PC-3 (cell line): ENCODE results near the gene SRM. TPM values are rescaled to one million over a fixed set of nuclear protein-coding genes. Genes with fewer than 3 reads are reported as not detected.
"Not testable (repeated sequence)": the region's sequence is repeated elsewhere in the genome, so short reads cannot be mapped to it uniquely, and the experiment has no call there.

Experiments used
- ATAC-seq: fragments of 200-7000 bp; cut with Tn5 transposase; 2 replicates; pipeline ENCODE4 v1.9.1; 2020; ENCODE audit warnings: mild to moderate bottlenecking, moderate library complexity
- BruUV-seq: library from RNA; stranded (reverse); fragments of 400-500 nt; replicated peaks from 2 replicates; lab custom pipeline; 2021; lab: Mats Ljungman, UMichigan
- CTCF ChIA-PET: fragments of 300-600 bp; sonication (Branson Sonifier 250); formaldehyde crosslinking; loops from one replicate; lab custom pipeline; 2022; ENCODE audit warnings: antibody characterized with exemption; lab: Charles Lee
- POLR2A ChIA-PET: fragments of 300-600 bp; sonication (Branson Sonifier 250); formaldehyde crosslinking; loops from one replicate; lab custom pipeline; 2022; ENCODE audit warnings: antibody characterized with exemption; ENCODE audit not compliant: unreplicated experiment; lab: Charles Lee
- DNase-seq: peaks from one replicate; pipeline ENCODE4 v3.0.0-alpha.2; 2015
- H2AFZ ChIP-seq: fragments of 300-600 bp; sonication (generic); 2 replicates; pipeline ENCODE4 v1.6.0; 2016; ENCODE audit warnings: antibody characterized with exemption, low read length
- H3F3A ChIP-seq: fragments of 300-600 bp; sonication (generic); one replicate; pipeline ENCODE4 v1.6.0; 2017; ENCODE audit warnings: antibody characterized with exemption, low read length, control low read depth, mild to moderate bottlenecking; ENCODE audit not compliant: unreplicated experiment
- H3K27ac ChIP-seq: fragments of 300-600 bp; sonication (generic); 2 replicates; pipeline ENCODE4 v1.5.1; 2016; ENCODE audit warnings: mild to moderate bottlenecking, low read length
- H3K27me3 ChIP-seq: fragments of 300-600 bp; sonication (generic); 2 replicates; pipeline ENCODE4 v1.6.1; 2016; ENCODE audit warnings: low read length, mixed read lengths
- H3K36me3 ChIP-seq: fragments of 300-600 bp; sonication (generic); 2 replicates; pipeline ENCODE4 v1.6.1; 2016; ENCODE audit warnings: low read depth, mixed run types, low read length, mixed read lengths
- H3K4me1 ChIP-seq: fragments of 300-600 bp; sonication (generic); 2 replicates; pipeline ENCODE4 v1.5.1; 2016; ENCODE audit warnings: low read length; ENCODE audit not compliant: insufficient read depth
- H3K4me2 ChIP-seq: fragments of 300-600 bp; sonication (generic); 2 replicates; pipeline ENCODE4 v1.6.0; 2016; ENCODE audit warnings: low read length
- H3K4me3 ChIP-seq: fragments of 300-600 bp; sonication (generic); 2 replicates; pipeline ENCODE4 v1.5.1; 2016; ENCODE audit warnings: mild to moderate bottlenecking, low read length, mixed read lengths
- H3K79me2 ChIP-seq: fragments of 300-600 bp; sonication (generic); 2 replicates; pipeline ENCODE4 v1.6.1; 2017; ENCODE audit warnings: low read length, mixed read lengths
- H3K9ac ChIP-seq: fragments of 300-600 bp; sonication (generic); 2 replicates; pipeline ENCODE4 v1.6.0; 2016; ENCODE audit warnings: mild to moderate bottlenecking, low read length
- H3K9me2 ChIP-seq: fragments of 300-600 bp; sonication (generic); replicated peaks from 2 replicates; pipeline ENCODE4 v1.6.1; 2016; ENCODE audit warnings: mixed run types, low read length, mixed read lengths
- H3K9me3 ChIP-seq: fragments of 300-600 bp; sonication (generic); 2 replicates; pipeline ENCODE4 v1.6.1; 2016; ENCODE audit warnings: low read length, mixed read lengths
- H4K20me1 ChIP-seq: fragments of 300-600 bp; sonication (generic); 2 replicates; pipeline ENCODE4 v1.6.1; 2016; ENCODE audit warnings: low read length, mixed read lengths
- EZH2 ChIP-seq: fragments of 300-600 bp; sonication (generic); IDR thresholded peaks from one replicate; pipeline ENCODE4 v1.6.1; 2017; ENCODE audit warnings: antibody characterized with exemption, mild to moderate bottlenecking, low read length; ENCODE audit not compliant: unreplicated experiment
- EZH2phosphoT487 ChIP-seq: fragments of 300-600 bp; sonication (generic); IDR thresholded peaks from 2 replicates; pipeline ENCODE4 v1.6.1; 2018; ENCODE audit warnings: mild to moderate bottlenecking, antibody characterized with exemption, low read length, borderline replicate concordance
- intact Hi-C: fragments of 100-400 bp; cut with micrococcal nuclease; formaldehyde crosslinking; loops from 2 replicates; pipeline ENCODE4 v1.9.0; 2023
- total RNA-seq: library from RNA; depleted of rRNA; stranded (reverse); fragments of >200 nt; gene quantifications from 2 replicates; pipeline ENCODE4 v1.2.3, GENCODE V29; 2014
- TF ChIP-seq, protein P1 (sequence below): fragments of 300-600 bp; sonication (generic); conservative IDR thresholded peaks from 2 replicates; pipeline ENCODE4 v1.5.1; 2017; ENCODE audit warnings: antibody characterized with exemption, low read depth, mild to moderate bottlenecking, low read length

SRM gene
- total RNA-seq, 1 experiment from 2014 or later: 151 TPM

DNA sequence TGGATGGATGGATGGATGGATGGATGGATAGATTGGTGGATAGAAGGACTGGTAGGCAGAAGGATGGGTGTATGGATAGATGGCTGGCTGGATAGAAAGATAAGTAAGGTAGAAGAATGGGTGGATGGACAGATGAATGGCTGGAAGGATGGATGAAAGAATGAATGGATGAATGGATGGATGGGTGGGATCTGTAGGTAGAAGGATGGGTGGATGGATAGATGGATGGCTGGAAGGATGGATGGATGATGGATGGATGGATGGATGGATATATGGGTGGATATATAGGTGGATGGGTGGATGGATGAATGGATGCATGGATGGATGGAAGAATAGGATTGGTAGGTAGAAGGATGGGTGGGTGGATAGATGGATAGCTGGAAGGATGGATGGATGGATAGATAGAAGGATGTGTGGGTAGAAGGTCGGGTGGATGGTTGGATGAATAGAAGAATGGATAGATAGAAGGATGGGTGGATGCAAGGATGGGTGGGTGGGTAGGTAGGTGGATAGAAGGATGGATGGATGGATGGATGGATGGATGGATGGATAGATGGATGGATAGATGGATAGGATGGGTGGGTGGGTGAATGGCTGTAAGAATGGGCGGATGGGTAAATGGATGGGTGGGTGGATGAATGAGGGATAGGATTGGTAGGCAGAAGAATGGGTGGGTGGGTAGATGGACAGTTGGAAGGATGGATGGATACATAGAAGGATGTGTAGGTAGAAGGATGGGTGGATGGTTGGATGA is 20.3 kb downstream of the SRM start:
- H3K79me2 ChIP-seq: no peaks in the 10 kb centered on the region
- H3K9ac ChIP-seq: no peak overlapping the region
- TF ChIP-seq, protein P1, sequence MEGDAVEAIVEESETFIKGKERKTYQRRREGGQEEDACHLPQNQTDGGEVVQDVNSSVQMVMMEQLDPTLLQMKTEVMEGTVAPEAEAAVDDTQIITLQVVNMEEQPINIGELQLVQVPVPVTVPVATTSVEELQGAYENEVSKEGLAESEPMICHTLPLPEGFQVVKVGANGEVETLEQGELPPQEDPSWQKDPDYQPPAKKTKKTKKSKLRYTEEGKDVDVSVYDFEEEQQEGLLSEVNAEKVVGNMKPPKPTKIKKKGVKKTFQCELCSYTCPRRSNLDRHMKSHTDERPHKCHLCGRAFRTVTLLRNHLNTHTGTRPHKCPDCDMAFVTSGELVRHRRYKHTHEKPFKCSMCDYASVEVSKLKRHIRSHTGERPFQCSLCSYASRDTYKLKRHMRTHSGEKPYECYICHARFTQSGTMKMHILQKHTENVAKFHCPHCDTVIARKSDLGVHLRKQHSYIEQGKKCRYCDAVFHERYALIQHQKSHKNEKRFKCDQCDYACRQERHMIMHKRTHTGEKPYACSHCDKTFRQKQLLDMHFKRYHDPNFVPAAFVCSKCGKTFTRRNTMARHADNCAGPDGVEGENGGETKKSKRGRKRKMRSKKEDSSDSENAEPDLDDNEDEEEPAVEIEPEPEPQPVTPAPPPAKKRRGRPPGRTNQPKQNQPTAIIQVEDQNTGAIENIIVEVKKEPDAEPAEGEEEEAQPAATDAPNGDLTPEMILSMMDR: no peak
- TF ChIP-seq EZH2phosphoT487: no peak
- no peak for TF ChIP-seq EZH2
- H2AFZ ChIP-seq: no peak overlapping the region
- H3K27ac ChIP-seq: no peak overlapping the region
- no TSS peak for BruUV-seq
- DNase-seq: no peak
- no peaks in the 10 kb centered on the region for H3F3A ChIP-seq
- intact Hi-C loops: loop anchor here (10.0 kb wide), 1 partner anchor 145 kb away; the partner anchor contains the start of gene ANGPTL7
- CTCF ChIA-PET: interaction anchor here (0.6 kb wide), 1 partner anchor 28 kb away, joined by 6 read pairs; no protein-coding TSS in a partner anchor
- H3K27me3 ChIP-seq: no peaks in the 10 kb centered on the region
- no peaks in the 10 kb centered on the region for H3K9me3 ChIP-seq
- H3K36me3 ChIP-seq: no peaks in the 10 kb centered on the region
- no peak overlapping the region for H3K4me2 ChIP-seq
- H3K4me1 ChIP-seq: no peaks in the 10 kb centered on the region
- ATAC-seq: no peak
- H4K20me1 ChIP-seq: no peaks in the 10 kb centered on the region
- POLR2A ChIA-PET: no interaction called here
- no peak overlapping the region for H3K4me3 ChIP-seq
- no peaks in the 10 kb centered on the region for H3K9me2 ChIP-seq

DNA sequence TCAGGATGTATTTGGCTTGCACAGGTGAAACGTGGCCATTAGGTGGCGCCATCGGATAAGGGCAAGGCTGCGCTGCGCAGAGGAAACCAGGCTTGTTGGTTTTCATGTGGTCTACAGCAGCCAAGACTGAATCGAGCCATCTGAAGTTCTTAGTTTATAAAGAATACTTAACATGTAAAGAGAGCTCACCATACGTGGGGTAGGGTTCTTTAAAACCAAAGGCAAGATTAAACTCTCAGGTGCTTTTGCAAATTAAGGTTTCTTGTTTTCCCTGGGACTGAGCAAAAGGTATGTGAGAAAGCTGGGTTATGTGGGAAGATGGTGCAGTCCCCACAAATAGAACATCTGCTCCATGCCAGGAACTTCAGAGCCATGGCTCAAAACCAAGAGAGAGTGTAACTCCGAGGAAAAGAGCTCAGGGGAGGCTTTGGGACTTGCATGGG is 22.1 kb downstream of the SRM start:
- ChIA-PET POLR2A (interaction anchor here (0.5 to 0.7 kb wide), 3 partner anchors 22 to 586 kb away, joined by 3 read pairs; partner anchors contain the start of gene SRM), CTCF (interaction anchor here (0.5 to 1.5 kb wide), 15 partner anchors 13 to 661 kb away, joined by 3 to 15 read pairs (median 4); partner anchors contain the start of genes MTOR and SRM)
- Histone ChIP-seq H3K4me1 (no peaks in the 10 kb centered on the region), H2AFZ (no peak overlapping the region), H3K79me2 (no peaks in the 10 kb centered on the region), H3K27me3 (no peaks in the 10 kb centered on the region), H3K9me2 (no peaks in the 10 kb centered on the region), H3K9me3 (no peaks in the 10 kb centered on the region), H3K36me3 (no peaks in the 10 kb centered on the region), H4K20me1 (no peaks in the 10 kb centered on the region), H3F3A (no peaks in the 10 kb centered on the region), H3K27ac (no peak overlapping the region), H3K4me3 (no peak overlapping the region), H3K9ac (no peak overlapping the region), H3K4me2 (no peak overlapping the region)
- intact Hi-C loops: loop anchor here (1.0 to 10.0 kb wide), 3 partner anchors 147 to 608 kb away; partner anchors contain the start of gene ANGPTL7
- DNase-seq: peak; percentile 91
- BruUV-seq: no TSS peak
- TF ChIP-seq, protein P1: peak; percentile 98
- TF ChIP-seq EZH2phosphoT487 (no peak), EZH2 (no peak)
- ATAC-seq: peak; percentile 98

DNA sequence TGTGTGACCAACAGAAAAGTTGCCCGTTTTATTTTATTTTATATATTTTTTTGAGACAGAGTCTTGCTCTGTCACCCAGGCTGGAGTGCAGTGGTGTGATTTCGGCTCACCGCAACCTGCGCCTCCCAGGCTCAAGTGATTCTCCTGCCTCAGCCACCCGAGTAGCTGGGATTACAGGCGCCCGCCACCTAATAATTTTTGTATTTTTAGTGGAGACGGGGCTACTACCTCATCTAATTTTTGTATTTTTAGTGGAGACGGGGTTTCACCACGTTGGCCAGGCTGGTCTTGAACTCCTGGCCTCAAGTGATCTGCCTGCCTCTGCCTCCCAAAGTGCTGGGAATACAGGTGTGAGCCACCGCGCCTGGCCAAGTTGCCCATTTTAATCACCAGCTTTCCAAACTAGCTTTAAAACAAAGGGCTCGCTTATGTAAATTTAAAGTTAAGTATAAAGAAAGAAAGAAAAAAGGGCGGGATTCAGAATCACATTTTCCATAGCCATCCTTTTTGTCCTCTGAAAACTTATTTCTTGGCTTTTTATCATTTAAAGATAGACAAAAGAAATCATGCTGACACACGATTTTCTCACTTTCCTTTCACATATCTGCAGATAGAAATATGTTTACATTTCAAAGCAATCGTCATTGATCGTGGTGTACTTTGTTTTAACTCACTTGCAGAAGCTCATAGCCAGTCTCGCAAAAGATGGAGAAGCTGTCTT is 22.6 kb downstream of the SRM start:
- BruUV-seq, ATAC-seq, H3K4me3 ChIP-seq, H3K79me2 ChIP-seq, H2AFZ ChIP-seq, H3K4me1 ChIP-seq, H3K9me2 ChIP-seq, H3K9me3 ChIP-seq, H3F3A ChIP-seq, H3K27ac ChIP-seq, H4K20me1 ChIP-seq, DNase-seq, H3K27me3 ChIP-seq, H3K4me2 ChIP-seq, H3K36me3 ChIP-seq, H3K9ac ChIP-seq: not testable (repeated sequence)
- POLR2A ChIA-PET: interaction anchor here (0.5 to 0.7 kb wide), 3 partner anchors 108 to 587 kb away, joined by 3 read pairs; no protein-coding TSS in a partner anchor
- CTCF ChIA-PET: interaction anchor here (0.5 to 1.5 kb wide), 12 partner anchors 13 to 620 kb away, joined by 3 to 15 read pairs (median 4); partner anchors contain the start of genes MTOR and SRM
- intact Hi-C loops: loop anchor here (1.0 to 10.0 kb wide), 3 partner anchors 148 to 608 kb away; partner anchors contain the start of gene ANGPTL7
